GM23338 (cell line): ENCODE results near the gene FBXW11. TPM values are rescaled to one million over a fixed set of nuclear protein-coding genes. Genes with fewer than 3 reads are reported as not detected.

Experiments
- ATAC-seq: fragments of 200-7000 bp; cut with Tn5 transposase; 3 replicates; pipeline ENCODE4 v1.9.1; 2020
- DNase-seq: peaks from one replicate; pipeline ENCODE4 v3.0.0-alpha.2; 2015; ENCODE audit warnings: low spot score
- H2AFZ ChIP-seq: fragments of 200-600 bp; sonication (generic); 2 replicates; pipeline ENCODE4 v1.8.0; 2016; ENCODE audit warnings: antibody characterized with exemption, mild to moderate bottlenecking, moderate library complexity
- H3F3A ChIP-seq: fragments of 200-600 bp; sonication (generic); replicated peaks from 2 replicates; pipeline ENCODE4 v1.8.0; 2017; ENCODE audit warnings: antibody characterized with exemption, mixed run types, low read depth
- H3K27ac ChIP-seq: fragments of 200-600 bp; sonication (generic); 2 replicates; pipeline ENCODE4 v1.6.1; 2016; ENCODE audit warnings: low read depth
- H3K27me3 ChIP-seq: fragments of 200-600 bp; sonication (generic); 2 replicates; pipeline ENCODE4 v1.8.0; 2016; ENCODE audit warnings: mild to moderate bottlenecking, mixed run types, moderate library complexity; ENCODE audit not compliant: insufficient read depth
- H3K36me3 ChIP-seq: fragments of 200-600 bp; sonication (generic); 2 replicates; pipeline ENCODE4 v1.8.0; 2016; ENCODE audit warnings: mild to moderate bottlenecking; ENCODE audit not compliant: insufficient read depth
- H3K4me1 ChIP-seq: fragments of 200-600 bp; sonication (generic); 2 replicates; pipeline ENCODE4 v1.8.0; 2016; ENCODE audit warnings: mild to moderate bottlenecking, moderate library complexity; ENCODE audit not compliant: insufficient read depth
- H3K4me2 ChIP-seq: fragments of 200-600 bp; sonication (generic); 2 replicates; pipeline ENCODE4 v1.7.1; 2017; ENCODE audit warnings: mixed run types
- H3K4me3 ChIP-seq: fragments of 200-600 bp; sonication (generic); 2 replicates; pipeline ENCODE4 v1.6.1; 2016; ENCODE audit warnings: mixed run types
- H3K79me2 ChIP-seq: fragments of 200-600 bp; sonication (generic); replicated peaks from 2 replicates; pipeline ENCODE4 v1.8.0; 2017; ENCODE audit warnings: mild to moderate bottlenecking; ENCODE audit not compliant: insufficient read depth
- H3K9me2 ChIP-seq: fragments of 200-600 bp; sonication (generic); 2 replicates; pipeline ENCODE4 v1.8.0; 2017; ENCODE audit not compliant: insufficient read depth
- H4K20me1 ChIP-seq: fragments of 200-600 bp; sonication (generic); replicated peaks from 2 replicates; pipeline ENCODE4 v1.8.0; 2017; ENCODE audit warnings: mild to moderate bottlenecking; ENCODE audit not compliant: insufficient read depth
- H3K27ac Mint-ChIP-seq: 2 replicates; pipeline ENCODE4 v1.8.0; 2020; ENCODE audit warnings: inconsistent platforms, mild to moderate bottlenecking, moderate library complexity, mixed read lengths
- H3K27me3 Mint-ChIP-seq: 3 replicates; pipeline ENCODE4 v1.8.0; 2022; ENCODE audit warnings: low read depth, mild to moderate bottlenecking, moderate library complexity, mixed read lengths, inconsistent platforms; ENCODE audit not compliant: insufficient read depth, poor library complexity
- H3K36me3 Mint-ChIP-seq: 3 replicates; pipeline ENCODE4 v1.8.0; 2021; ENCODE audit warnings: low read depth, mild to moderate bottlenecking, inconsistent platforms, moderate library complexity, mixed read lengths
- H3K4me1 Mint-ChIP-seq: 3 replicates; pipeline ENCODE4 v1.8.0; 2020; ENCODE audit warnings: mild to moderate bottlenecking, inconsistent platforms, mixed read lengths
- H3K4me3 Mint-ChIP-seq: 3 replicates; pipeline ENCODE4 v1.8.0; 2021; ENCODE audit warnings: moderate library complexity, mild to moderate bottlenecking, inconsistent platforms, mixed read lengths
- H3K9me3 Mint-ChIP-seq: 3 replicates; pipeline ENCODE4 v1.8.0; 2020; ENCODE audit warnings: moderate library complexity, mild to moderate bottlenecking, inconsistent platforms, mixed read lengths
- CREB1 ChIP-seq: fragments of 250-450 bp; sonication (Bioruptor Pico); IDR thresholded peaks from 2 replicates; pipeline ENCODE4 v1.5.0; 2020; ENCODE audit warnings: low read depth, mild to moderate bottlenecking, moderate library complexity
- CTCF ChIP-seq, 2 experiments: fragments of 200-600 bp in 1 of 2; sonication (generic) in 1 of 2; conservative IDR thresholded peaks; 2 replicates each; pipeline versions ENCODE4 v1.5.1 to v1.6.1; 2016 to 2017; ENCODE audit warnings: antibody characterized with exemption in 2 of 2, low read depth in 2 of 2, mild to moderate bottlenecking in 2 of 2, moderate library complexity in 1 of 2
- ETS1 ChIP-seq: IDR thresholded peaks from 2 replicates; pipeline ENCODE4 v1.6.1; 2016; ENCODE audit warnings: antibody characterized with exemption
- EZH2 ChIP-seq: fragments of 200-600 bp; sonication (generic); IDR thresholded peaks from one replicate; pipeline ENCODE4 v1.8.0; 2017; ENCODE audit warnings: antibody characterized with exemption, mild to moderate bottlenecking, low read depth; ENCODE audit not compliant: unreplicated experiment
- EZH2phosphoT487 ChIP-seq: fragments of 200-600 bp; sonication (generic); IDR thresholded peaks from one replicate; pipeline ENCODE4 v1.8.1; 2018; ENCODE audit warnings: antibody characterized with exemption; ENCODE audit not compliant: unreplicated experiment
- JUNB ChIP-seq: IDR thresholded peaks from one replicate; pipeline ENCODE4 v1.6.1; 2016; ENCODE audit warnings: antibody characterized with exemption; ENCODE audit not compliant: unreplicated experiment
- NANOG ChIP-seq: IDR thresholded peaks from 2 replicates; pipeline ENCODE4 v1.6.1; 2016; ENCODE audit warnings: antibody characterized with exemption, borderline replicate concordance
- POLR2AphosphoS5 ChIP-seq: IDR thresholded peaks from 2 replicates; pipeline ENCODE4 v1.6.1; 2016; ENCODE audit warnings: antibody characterized with exemption, low read depth
- REST ChIP-seq: IDR thresholded peaks from one replicate; pipeline ENCODE4 v1.6.1; 2018; ENCODE audit warnings: antibody characterized with exemption; ENCODE audit not compliant: unreplicated experiment
- STAT1 ChIP-seq: IDR thresholded peaks from one replicate; pipeline ENCODE4 v1.6.1; 2016; ENCODE audit warnings: antibody characterized with exemption; ENCODE audit not compliant: unreplicated experiment
- ZNF114 ChIP-seq: fragments of 250-450 bp; sonication (Bioruptor Pico); IDR thresholded peaks from 2 replicates; pipeline ENCODE4 v1.5.0; 2020; ENCODE audit warnings: mild to moderate bottlenecking, moderate library complexity
- ZNF331 ChIP-seq: fragments of 250-450 bp; sonication (Bioruptor Pico); IDR thresholded peaks from 2 replicates; pipeline ENCODE4 v1.5.0; 2020; ENCODE audit warnings: low read depth, mild to moderate bottlenecking, moderate library complexity
- ZNF462 ChIP-seq: fragments of 250-450 bp; sonication (Bioruptor Pico); IDR thresholded peaks from 2 replicates; pipeline ENCODE4 v1.5.0; 2020; ENCODE audit warnings: mild to moderate bottlenecking, moderate library complexity
- polyA plus RNA-seq: library from polyadenylated mRNA; unstranded; fragments of >200 nt; fragmentation: Nextera tagmentation; extraction: Ambion mirVana; gene quantifications from 2 replicates; pipeline ENCODE4 v1.2.1, GENCODE V29; 2016
- total RNA-seq: library from RNA; depleted of rRNA; stranded (reverse); fragments of >200 nt; shearing (Covaris generic); gene quantifications from 2 replicates; pipeline ENCODE4 v1.2.3, GENCODE V29; 2014

Gene FBXW11
- total and polyA plus RNA-seq, 2 experiments from 2014 or later, result 45.0 to 88.0 TPM

- H3K27ac ChIP-seq, result peak overlapping the region; percentile 24; the same call in 1 of the 2 replicates
- peaks cover 5% of the 10 kb centered on the region; the same call in 1 of the 2 replicates for H3F3A ChIP-seq
- peaks cover 4% of the 10 kb centered on the region; the same call in 1 of the 3 replicates for H3K36me3 Mint-ChIP-seq
- peaks cover 5% of the 10 kb centered on the region for H3K27me3 Mint-ChIP-seq
- H3K27ac Mint-ChIP-seq, result no peak overlapping the region
- no peaks in the 10 kb centered on the region for H3K36me3 ChIP-seq
- no peak overlapping the region for H2AFZ ChIP-seq
- peaks cover 91% of the 10 kb centered on the region for H3K79me2 ChIP-seq
- peak overlapping the region; percentile 25 for H3K4me2 ChIP-seq
- H3K9me2 ChIP-seq, result no peaks in the 10 kb centered on the region
- DNase-seq (no peak), ATAC-seq (no peak)
- TF ChIP-seq REST (no peak), STAT1 (no peak), EZH2 (no peak), ZNF462 (CRISPR knock-in tag) (no peak), ZNF114 (no peak), NANOG (no peak), POLR2AphosphoS5 (no peak), CTCF (conservative IDR thresholded peaks at IDR 0.05; ENCODE audit: low read depth in 2 of 2) (no peak), EZH2phosphoT487 (no peak), ETS1 (no peak), JUNB (no peak), CREB1 (CRISPR knock-in tag) (no peak), ZNF331 (CRISPR knock-in tag) (no peak)
- H3K27me3 ChIP-seq, result no peaks in the 10 kb centered on the region
- peaks cover 16% of the 10 kb centered on the region for H3K4me1 Mint-ChIP-seq
- H3K4me1 ChIP-seq, result peaks cover 18% of the 10 kb centered on the region
- H3K4me3 ChIP-seq, result no peak overlapping the region
- no peaks in the 10 kb centered on the region for H3K9me3 Mint-ChIP-seq
- no peak overlapping the region for H3K4me3 Mint-ChIP-seq
- peaks cover 54% of the 10 kb centered on the region for H4K20me1 ChIP-seq
Measured at GRCh38 chr5:171906066-171906570, 100.3 kb downstream of the FBXW11 start.
